ENCODE measurements around the gene ARFIP2.

- TF ChIP-seq PML (IDR thresholded peaks at IDR 0.05; ENCODE audit: low read length) (no peak), MEF2A (IDR thresholded peaks at IDR 0.05; ENCODE audit: insufficient read depth, low read depth, low read length) (no peak), SIX5 (IDR thresholded peaks at IDR 0.05; ENCODE audit: low read depth, low read length, severe bottlenecking) (no peak), MYC (IDR thresholded peaks at IDR 0.05; ENCODE audit: insufficient read depth, insufficient read length, insufficient replicate concordance, low read length, severe bottlenecking) (no peak), CTCF (IDR thresholded peaks at IDR 0.05 in 2 of 3, conservative IDR thresholded peaks at IDR 0.05 in 1 of 3; ENCODE audit: control insufficient read depth in 2 of 3, extremely low read depth in 1 of 3, insufficient read depth in 1 of 3, low read depth in 3 of 3, low read length in 3 of 3) (no peak), SIN3A (IDR thresholded peaks at IDR 0.05; ENCODE audit: low read depth, low read length) (no peak), CREB1 (IDR thresholded peaks at IDR 0.05; ENCODE audit: low read depth) (no peak), RAD51 (IDR thresholded peaks at IDR 0.05) (no peak), NFYB (IDR thresholded peaks at IDR 0.05; ENCODE audit: insufficient read depth, low read depth, low read length) (no peak), RAD21 (IDR thresholded peaks at IDR 0.05; ENCODE audit: insufficient read depth, low read depth, low read length) (no peak)
Measured at GRCh38 chr11:6437423-6437822, 43.7 kb downstream of the ARFIP2 start.

All from GM12878 (cell line).